Measurements from ENCODE around the gene PHOX2B. TPM values are rescaled to one million over a fixed set of nuclear protein-coding genes. Genes with fewer than 3 reads are reported as not detected.
A peak's percentile ranks its signal among the peaks of the same experiment; 100 is the strongest.
"Not testable (repeated sequence)": the region's sequence is repeated elsewhere in the genome, so short reads cannot be mapped to it uniquely, and the experiment has no call there.

PHOX2B gene
- total and polyA plus RNA-seq, 4 donors: 0.10 to 0.27 (median 0.12) TPM

- no peak overlapping the region for H3K4me3 ChIP-seq (ENCODE audit: low read depth, low read length)
- 100% methylated on average over 1 of the region's 6 CpGs for WGBS (ENCODE audit: insufficient coverage)
- DNase-seq (ENCODE audit: low read depth in 4 of 6, low spot score in 6 of 6): no peak
- no peaks in the 10 kb centered on the region for H3K36me3 ChIP-seq (ENCODE audit: control insufficient read depth, insufficient read depth, low read length)
- no peaks in the 10 kb centered on the region for H3K4me1 ChIP-seq (ENCODE audit: control insufficient read depth, insufficient read depth, low read length)
- H3K27me3 ChIP-seq (ENCODE audit: control insufficient read depth, insufficient read depth, low read length): peaks cover 3% of the 10 kb centered on the region
- no peak overlapping the region for H3K27ac ChIP-seq (ENCODE audit: low read depth, low read length)
- H3K9me3 ChIP-seq (ENCODE audit: control insufficient read depth, insufficient read depth, low read length): no peaks in the 10 kb centered on the region
These were observed 34.0 kb downstream of the PHOX2B start for GRCh38 chr4:41714364-41715000.

DNA sequence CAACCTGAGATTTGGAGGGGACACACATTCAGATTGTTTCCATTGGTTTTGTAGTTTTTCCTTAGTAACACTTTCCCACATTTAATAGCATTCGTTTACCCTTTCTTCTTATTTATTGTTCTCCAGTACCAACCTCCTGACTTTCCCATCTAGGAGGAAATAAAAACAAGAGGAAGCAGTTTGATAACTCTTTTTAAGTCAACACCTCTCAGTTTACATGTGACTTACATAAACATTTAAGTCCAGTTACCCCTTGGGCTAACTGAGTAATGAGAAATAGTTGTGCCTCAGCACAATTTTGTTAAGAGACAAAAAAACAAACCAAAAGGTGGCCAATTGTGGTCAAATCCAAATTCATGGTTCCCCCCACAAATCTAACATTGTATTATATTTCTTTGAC is 34.8 kb downstream of the PHOX2B start:
- H3K27ac ChIP-seq (ENCODE audit: low read depth, low read length): no peak overlapping the region
- H3K27me3 ChIP-seq (ENCODE audit: control insufficient read depth, insufficient read depth, low read length): peaks cover 2% of the 10 kb centered on the region
- WGBS (ENCODE audit: insufficient coverage): no CpG with 5 or more reads among the region's 1 CpG
- H3K4me1 ChIP-seq (ENCODE audit: control insufficient read depth, insufficient read depth, low read length): no peaks in the 10 kb centered on the region
- no peaks in the 10 kb centered on the region for H3K9me3 ChIP-seq (ENCODE audit: control insufficient read depth, insufficient read depth, low read length)
- DNase-seq (ENCODE audit: low read depth in 4 of 6, low spot score in 6 of 6): no peak
- H3K4me3 ChIP-seq (ENCODE audit: low read depth, low read length): no peak overlapping the region
- no peaks in the 10 kb centered on the region for H3K36me3 ChIP-seq (ENCODE audit: control insufficient read depth, insufficient read depth, low read length)

- no peaks in the 10 kb centered on the region for H3K4me1 ChIP-seq (ENCODE audit: control insufficient read depth, insufficient read depth, low read length)
- DNase-seq (ENCODE audit: low read depth in 4 of 6, low spot score in 6 of 6): no peak
- H3K27ac ChIP-seq (ENCODE audit: low read depth, low read length): no peak overlapping the region
- H3K36me3 ChIP-seq (ENCODE audit: control insufficient read depth, insufficient read depth, low read length): no peaks in the 10 kb centered on the region
- no peak overlapping the region for H3K4me3 ChIP-seq (ENCODE audit: low read depth, low read length)
- H3K27me3 ChIP-seq (ENCODE audit: control insufficient read depth, insufficient read depth, low read length): peaks cover 2% of the 10 kb centered on the region
- WGBS (ENCODE audit: insufficient coverage): no CpG with 5 or more reads among the region's 3 CpGs
- no peaks in the 10 kb centered on the region for H3K9me3 ChIP-seq (ENCODE audit: control insufficient read depth, insufficient read depth, low read length)
These were observed 36.1 kb downstream of the PHOX2B start for GRCh38 chr4:41712425-41712824.

- H3K4me1 ChIP-seq (ENCODE audit: control insufficient read depth, insufficient read depth, low read length); H3K27me3 ChIP-seq (ENCODE audit: control insufficient read depth, insufficient read depth, low read length); H3K27ac ChIP-seq (ENCODE audit: low read depth, low read length); H3K4me3 ChIP-seq (ENCODE audit: low read depth, low read length); H3K9me3 ChIP-seq (ENCODE audit: control insufficient read depth, insufficient read depth, low read length); DNase-seq (ENCODE audit: low read depth in 4 of 6, low spot score in 6 of 6); H3K36me3 ChIP-seq (ENCODE audit: control insufficient read depth, insufficient read depth, low read length): not testable (repeated sequence)
- WGBS (ENCODE audit: insufficient coverage): no CpG with 5 or more reads among the region's 2 CpGs
These were observed 36.9 kb downstream of the PHOX2B start for GRCh38 chr4:41711654-41712053.

DNA sequence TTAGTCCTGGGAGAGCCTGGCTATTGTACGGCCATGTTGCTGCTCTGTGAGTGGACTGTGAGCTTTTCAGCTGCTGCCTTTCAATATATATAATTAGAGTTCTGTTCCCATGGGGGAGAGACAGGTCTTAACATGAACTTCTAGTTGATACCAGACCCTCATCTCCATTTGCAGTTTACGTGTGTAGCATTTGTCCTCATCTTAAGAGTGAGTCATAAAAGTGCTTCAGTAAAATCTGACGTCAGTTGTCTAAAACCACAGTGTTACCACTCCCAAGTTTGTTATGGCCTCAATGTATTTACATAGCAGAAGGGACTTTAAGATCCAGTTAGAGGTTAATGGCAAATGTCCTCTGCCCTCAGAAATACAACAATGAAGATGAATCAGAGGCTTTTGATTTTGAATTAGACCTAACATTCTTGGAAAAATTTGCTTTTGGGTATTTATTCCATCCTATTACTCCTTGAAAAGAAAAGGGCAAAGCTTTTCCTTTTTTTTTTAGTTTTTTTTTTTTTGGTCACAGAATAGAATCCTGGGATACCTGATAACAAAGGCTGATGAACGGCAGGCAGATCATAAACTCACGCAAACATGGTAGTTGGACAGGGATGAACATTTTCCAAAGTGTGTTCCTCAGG is 38.6 kb downstream of the PHOX2B start:
- H3K4me1 ChIP-seq (ENCODE audit: control insufficient read depth, insufficient read depth, low read length): no peaks in the 10 kb centered on the region
- no peaks in the 10 kb centered on the region for H3K36me3 ChIP-seq (ENCODE audit: control insufficient read depth, insufficient read depth, low read length)
- DNase-seq (ENCODE audit: low read depth in 4 of 6, low spot score in 6 of 6): peak in 2 of 6 donors; percentile 7 to 10
- WGBS (ENCODE audit: insufficient coverage): 61% methylated on average over 2 of the region's 5 CpGs
- no peaks in the 10 kb centered on the region for H3K9me3 ChIP-seq (ENCODE audit: control insufficient read depth, insufficient read depth, low read length)
- no peak overlapping the region for H3K4me3 ChIP-seq (ENCODE audit: low read depth, low read length)
- no peak overlapping the region for H3K27ac ChIP-seq (ENCODE audit: low read depth, low read length)
- H3K27me3 ChIP-seq (ENCODE audit: control insufficient read depth, insufficient read depth, low read length): peaks cover 2% of the 10 kb centered on the region

DNA sequence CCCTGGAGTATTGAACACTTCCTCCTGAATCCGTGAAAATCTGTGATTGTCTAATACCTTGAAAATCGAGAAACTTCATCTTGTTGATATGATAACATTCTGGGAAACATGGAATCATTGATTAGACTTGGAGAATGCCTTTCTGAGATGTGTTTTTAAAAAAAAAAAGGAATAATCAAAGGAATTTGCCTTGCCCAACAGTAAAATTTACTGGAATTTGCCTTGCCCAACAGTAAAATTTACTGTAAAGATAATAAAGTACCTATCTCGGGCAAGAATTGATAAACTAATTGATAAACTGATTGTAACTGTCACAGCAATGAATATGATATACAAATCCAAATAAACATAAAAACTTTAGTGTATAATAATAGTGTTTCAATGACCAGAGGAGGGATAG is 44.7 kb downstream of the PHOX2B start:
- no peaks in the 10 kb centered on the region for H3K36me3 ChIP-seq (ENCODE audit: control insufficient read depth, insufficient read depth, low read length)
- 100% methylated on average over 1 of the region's 3 CpGs for WGBS (ENCODE audit: insufficient coverage)
- peaks cover 2% of the 10 kb centered on the region for H3K27me3 ChIP-seq (ENCODE audit: control insufficient read depth, insufficient read depth, low read length)
- H3K4me1 ChIP-seq (ENCODE audit: control insufficient read depth, insufficient read depth, low read length): no peaks in the 10 kb centered on the region
- no peaks in the 10 kb centered on the region for H3K9me3 ChIP-seq (ENCODE audit: control insufficient read depth, insufficient read depth, low read length)
- DNase-seq (ENCODE audit: low read depth in 4 of 6, low spot score in 6 of 6): no peak
- H3K4me3 ChIP-seq (ENCODE audit: low read depth, low read length): no peak overlapping the region
- no peak overlapping the region for H3K27ac ChIP-seq (ENCODE audit: low read depth, low read length)

DNA sequence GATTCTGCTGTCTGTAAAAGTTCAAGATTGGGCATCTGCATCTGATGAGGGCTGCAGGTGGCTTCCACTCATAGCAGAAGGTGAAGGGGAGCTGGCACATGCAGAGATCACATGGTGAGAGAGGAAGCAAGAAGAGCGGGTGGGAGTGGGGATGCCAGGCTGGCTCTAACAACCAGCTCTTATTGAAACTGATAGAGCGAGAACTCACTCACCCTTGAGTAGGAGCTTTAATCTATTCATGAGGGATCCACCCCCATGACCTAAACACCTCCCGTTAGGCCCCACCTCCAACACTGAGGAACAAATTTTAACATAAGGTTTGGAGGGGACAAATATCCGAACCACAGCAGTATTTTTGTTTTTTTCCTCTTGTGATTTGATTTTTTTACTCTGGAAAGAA is 45.8 kb downstream of the PHOX2B start:
- no peak for DNase-seq (ENCODE audit: low read depth in 4 of 6, low spot score in 6 of 6)
- Histone ChIP-seq H3K4me3 (ENCODE audit: low read depth, low read length) (no peak overlapping the region), H3K4me1 (ENCODE audit: control insufficient read depth, insufficient read depth, low read length) (no peaks in the 10 kb centered on the region), H3K36me3 (ENCODE audit: control insufficient read depth, insufficient read depth, low read length) (no peaks in the 10 kb centered on the region), H3K27me3 (ENCODE audit: control insufficient read depth, insufficient read depth, low read length) (no peaks in the 10 kb centered on the region), H3K9me3 (ENCODE audit: control insufficient read depth, insufficient read depth, low read length) (no peaks in the 10 kb centered on the region), H3K27ac (ENCODE audit: low read depth, low read length) (no peak overlapping the region)
- WGBS (ENCODE audit: insufficient coverage): no CpG with 5 or more reads among the region's 4 CpGs

DNA sequence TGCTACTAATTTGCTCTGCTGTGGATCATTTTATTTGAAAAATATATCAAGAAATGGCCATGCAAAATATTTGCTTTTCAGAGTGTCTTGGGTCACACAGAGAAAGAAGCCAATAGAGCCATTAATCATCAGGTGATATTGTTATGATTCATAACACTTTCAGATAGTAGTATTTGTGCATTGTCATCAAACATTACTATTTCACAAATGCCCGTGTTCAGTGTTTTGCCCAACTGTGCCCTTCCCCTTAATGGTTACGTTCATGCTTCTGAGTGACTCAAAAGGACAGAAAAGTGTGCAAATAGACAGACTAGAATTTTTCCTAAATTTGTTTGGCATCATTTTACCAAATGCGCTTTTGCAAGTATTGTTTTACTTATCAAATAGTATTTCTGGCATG is 46.5 kb downstream of the PHOX2B start:
- DNase-seq (ENCODE audit: low read depth in 4 of 6, low spot score in 6 of 6): no peak
- no peak overlapping the region for H3K4me3 ChIP-seq (ENCODE audit: low read depth, low read length)
- no peaks in the 10 kb centered on the region for H3K4me1 ChIP-seq (ENCODE audit: control insufficient read depth, insufficient read depth, low read length)
- no peaks in the 10 kb centered on the region for H3K36me3 ChIP-seq (ENCODE audit: control insufficient read depth, insufficient read depth, low read length)
- H3K27ac ChIP-seq (ENCODE audit: low read depth, low read length): no peak overlapping the region
- H3K9me3 ChIP-seq (ENCODE audit: control insufficient read depth, insufficient read depth, low read length): no peaks in the 10 kb centered on the region
- no peaks in the 10 kb centered on the region for H3K27me3 ChIP-seq (ENCODE audit: control insufficient read depth, insufficient read depth, low read length)
- no CpG with 5 or more reads among the region's 3 CpGs for WGBS (ENCODE audit: insufficient coverage)

GRCh38 chr4:41696763-41697162 is 51.8 kb downstream of the PHOX2B start:
- DNase-seq (ENCODE audit: low read depth in 4 of 6, low spot score in 6 of 6): no peak
- 70% methylated on average over 3 of the region's 4 CpGs for WGBS (ENCODE audit: insufficient coverage)
- H3K4me3 ChIP-seq (ENCODE audit: low read depth, low read length): no peak overlapping the region
- H3K36me3 ChIP-seq (ENCODE audit: control insufficient read depth, insufficient read depth, low read length): no peaks in the 10 kb centered on the region
- no peaks in the 10 kb centered on the region for H3K4me1 ChIP-seq (ENCODE audit: control insufficient read depth, insufficient read depth, low read length)
- H3K27ac ChIP-seq (ENCODE audit: low read depth, low read length): no peak overlapping the region
- H3K9me3 ChIP-seq (ENCODE audit: control insufficient read depth, insufficient read depth, low read length): no peaks in the 10 kb centered on the region
- no peaks in the 10 kb centered on the region for H3K27me3 ChIP-seq (ENCODE audit: control insufficient read depth, insufficient read depth, low read length)

- Histone ChIP-seq H3K36me3 (ENCODE audit: control insufficient read depth, insufficient read depth, low read length) (peaks cover 2% of the 10 kb centered on the region), H3K9me3 (ENCODE audit: control insufficient read depth, insufficient read depth, low read length) (no peaks in the 10 kb centered on the region), H3K4me3 (ENCODE audit: low read depth, low read length) (no peak overlapping the region), H3K27ac (ENCODE audit: low read depth, low read length) (no peak overlapping the region), H3K27me3 (ENCODE audit: control insufficient read depth, insufficient read depth, low read length) (no peaks in the 10 kb centered on the region), H3K4me1 (ENCODE audit: control insufficient read depth, insufficient read depth, low read length) (no peaks in the 10 kb centered on the region)
- DNase-seq (ENCODE audit: low read depth in 4 of 6, low spot score in 6 of 6): no peak
- 71% methylated on average over 1 of the region's 3 CpGs for WGBS (ENCODE audit: insufficient coverage)
These were observed 52.4 kb downstream of the PHOX2B start for GRCh38 chr4:41696131-41696530.
